ENCODE measurements around the gene UQCC5.

The UQCC5 gene

DNA sequence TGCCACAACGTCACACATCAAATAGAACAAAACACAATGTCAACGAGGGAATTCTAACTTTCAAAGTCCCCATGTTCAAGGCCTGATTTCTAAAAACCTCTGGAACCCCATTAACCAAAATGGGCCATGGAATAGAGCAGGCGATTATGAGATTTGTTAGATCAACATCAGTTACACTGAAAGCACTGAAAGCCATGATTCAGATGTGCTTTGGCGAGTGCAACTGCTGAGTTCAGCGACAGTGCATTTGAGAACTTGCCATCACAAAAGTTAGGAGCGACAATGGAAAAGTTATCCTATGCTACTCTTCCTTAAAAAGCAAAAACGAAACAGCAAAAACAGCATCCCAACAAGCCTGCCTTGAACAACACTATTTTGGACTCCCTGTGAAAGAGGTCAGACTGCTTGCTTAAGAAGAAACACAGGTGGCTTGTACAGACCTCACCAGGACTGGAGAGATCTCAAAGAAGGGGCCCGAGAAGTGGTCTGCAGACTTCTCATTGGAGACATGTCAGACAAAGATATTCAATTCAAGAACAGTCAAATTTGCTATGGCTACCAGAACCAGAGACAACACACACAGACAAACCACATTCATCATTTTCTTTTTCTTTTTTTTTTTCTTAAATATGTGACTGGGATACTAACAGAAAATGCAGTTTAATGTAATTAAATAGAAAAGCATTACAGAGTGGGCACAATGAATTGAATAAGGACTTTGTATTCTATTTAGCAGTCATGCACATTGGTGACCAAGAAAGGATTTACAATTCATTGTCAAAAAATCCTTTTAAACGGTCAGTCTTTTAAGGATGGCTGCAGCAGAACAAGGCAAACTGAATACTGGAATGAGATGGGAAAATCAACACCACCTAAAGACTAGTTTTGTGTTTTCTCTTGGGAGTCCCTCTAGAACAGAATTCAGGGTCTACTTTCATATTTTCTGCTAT, 20.9 kb downstream of the UQCC5 start:
- Mint-ChIP-seq H3K27ac (no peak overlapping the region), H3K36me3 (peaks cover 35% of the 10 kb centered on the region), H3K27me3 (no peaks in the 10 kb centered on the region), H3K9me3 (no peaks in the 10 kb centered on the region), H3K4me1 (no peaks in the 10 kb centered on the region), H3K4me3 (no peak overlapping the region)
- no peak for ATAC-seq

DNA sequence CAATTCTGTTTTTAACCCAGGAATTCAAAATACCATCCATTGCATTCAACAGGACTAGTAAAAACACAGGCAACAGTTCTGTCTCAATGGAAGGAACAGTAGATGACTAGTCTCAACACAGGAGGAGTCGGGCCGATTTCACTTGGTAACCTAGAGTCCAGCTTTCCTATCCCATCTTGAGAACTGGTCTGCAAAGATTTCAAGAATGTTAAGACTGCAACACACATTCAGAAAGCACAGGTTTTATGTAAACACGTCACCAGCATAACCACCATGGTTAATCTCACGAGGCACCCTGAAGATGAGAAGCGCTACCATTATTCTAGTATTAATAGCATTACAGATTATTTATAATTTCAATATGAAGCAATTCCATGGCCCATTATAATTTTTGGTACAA, 22.0 kb downstream of the UQCC5 start:
- H3K27me3 Mint-ChIP-seq, result no peaks in the 10 kb centered on the region

DNA sequence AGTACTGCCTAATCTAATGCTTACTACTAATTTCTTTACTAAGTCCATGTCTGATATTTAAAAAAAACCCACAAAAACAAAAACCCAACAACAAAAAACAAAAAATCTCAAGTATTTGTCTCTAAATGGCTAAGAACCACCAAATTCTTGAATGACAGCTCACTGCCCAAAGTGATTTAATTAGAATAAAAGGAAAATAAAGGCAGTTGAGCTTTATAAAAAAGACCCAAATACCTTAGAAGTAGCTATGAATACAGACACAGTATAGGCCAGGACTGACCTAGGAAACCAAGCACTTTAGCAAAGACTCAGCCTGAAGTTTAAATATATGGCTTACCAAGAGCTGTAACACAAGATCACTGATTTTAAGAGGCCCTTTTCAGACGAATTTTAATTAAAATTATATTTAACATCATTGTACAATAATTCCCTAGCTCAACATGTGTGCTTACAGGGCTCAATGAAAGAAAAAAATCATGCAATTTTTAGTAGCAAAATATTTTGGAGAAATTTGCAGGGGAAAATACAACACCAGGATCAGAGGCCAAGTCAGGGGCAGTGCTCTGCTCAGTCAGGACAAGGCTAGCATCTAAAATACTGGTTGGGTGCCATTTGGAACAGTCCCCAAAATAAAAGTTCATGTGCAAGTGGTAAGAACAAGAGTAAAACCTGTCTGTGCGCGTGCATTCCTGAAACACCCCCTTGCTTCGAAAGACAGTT, 24.8 kb downstream of the UQCC5 start:
- no peak overlapping the region for H3K4me3 Mint-ChIP-seq
- no peaks in the 10 kb centered on the region for H3K27me3 Mint-ChIP-seq
- no peaks in the 10 kb centered on the region for H3K4me1 Mint-ChIP-seq
- no peak for ATAC-seq
- H3K27ac Mint-ChIP-seq, result no peak overlapping the region
- no peaks in the 10 kb centered on the region for H3K9me3 Mint-ChIP-seq
- peaks cover 43% of the 10 kb centered on the region for H3K36me3 Mint-ChIP-seq

More for the DNA sequence above, 22.0 kb downstream of the UQCC5 start:
- ATAC-seq, result no peak
- Mint-ChIP-seq H3K36me3 (peaks cover 46% of the 10 kb centered on the region), H3K9me3 (no peaks in the 10 kb centered on the region), H3K4me3 (no peak overlapping the region), H3K4me1 (no peaks in the 10 kb centered on the region), H3K27ac (no peak overlapping the region)

GRCh38 chr3:52563984-52564383, 27.6 kb downstream of the UQCC5 start:
- H3K4me3 Mint-ChIP-seq, result no peak overlapping the region
- H3K4me1 Mint-ChIP-seq, result no peaks in the 10 kb centered on the region
- H3K36me3 Mint-ChIP-seq, result peaks cover 55% of the 10 kb centered on the region
- H3K9me3 Mint-ChIP-seq, result no peaks in the 10 kb centered on the region
- H3K27me3 Mint-ChIP-seq, result no peaks in the 10 kb centered on the region
- no peak for ATAC-seq
- H3K27ac Mint-ChIP-seq, result no peak overlapping the region

- H3K27me3 Mint-ChIP-seq, result no peaks in the 10 kb centered on the region
- H3K27ac Mint-ChIP-seq, result no peak overlapping the region
- no peak for ATAC-seq
- no peak overlapping the region for H3K4me3 Mint-ChIP-seq
- no peaks in the 10 kb centered on the region for H3K9me3 Mint-ChIP-seq
- H3K4me1 Mint-ChIP-seq, result no peaks in the 10 kb centered on the region
- peaks cover 45% of the 10 kb centered on the region for H3K36me3 Mint-ChIP-seq
Measured at GRCh38 chr3:52568069-52568468, 31.7 kb downstream of the UQCC5 start.

GRCh38 chr3:52570076-52570475, 33.7 kb downstream of the UQCC5 start:
- Mint-ChIP-seq H3K4me3 (no peak overlapping the region), H3K36me3 (peaks cover 54% of the 10 kb centered on the region), H3K27me3 (no peaks in the 10 kb centered on the region), H3K9me3 (no peaks in the 10 kb centered on the region), H3K4me1 (no peaks in the 10 kb centered on the region), H3K27ac (no peak overlapping the region)
- ATAC-seq, result no peak

DNA sequence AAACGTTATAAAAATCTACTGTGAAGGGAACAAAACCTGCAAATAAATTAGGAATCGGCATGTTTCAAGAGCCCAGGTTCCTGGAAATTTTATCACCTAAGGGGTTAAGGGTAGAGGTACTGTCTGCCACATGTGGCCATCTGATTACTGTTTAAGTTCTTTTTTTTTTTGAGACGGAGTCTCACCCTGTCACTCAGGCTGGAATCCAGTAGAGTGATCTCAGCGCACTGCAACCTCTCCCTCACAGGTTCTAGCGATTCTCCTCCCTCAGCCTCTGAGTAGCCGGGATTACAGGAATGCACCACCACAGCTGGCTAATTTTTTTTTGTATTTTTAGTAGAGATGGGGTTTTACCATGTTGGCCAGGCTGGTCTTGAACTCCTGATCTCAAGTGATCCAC, 35.8 kb downstream of the UQCC5 start:
- peaks cover 54% of the 10 kb centered on the region for H3K36me3 Mint-ChIP-seq
- H3K4me3 Mint-ChIP-seq, result no peak overlapping the region
- no peaks in the 10 kb centered on the region for H3K9me3 Mint-ChIP-seq
- H3K27ac Mint-ChIP-seq, result no peak overlapping the region
- H3K4me1 Mint-ChIP-seq, result no peaks in the 10 kb centered on the region
- ATAC-seq, result no peak
- no peaks in the 10 kb centered on the region for H3K27me3 Mint-ChIP-seq

GRCh38 chr3:52574056-52574965, 37.9 kb downstream of the UQCC5 start:
- H3K27me3 Mint-ChIP-seq, result no peaks in the 10 kb centered on the region
- no peak overlapping the region for H3K4me3 Mint-ChIP-seq
- H3K36me3 Mint-ChIP-seq, result peaks cover 61% of the 10 kb centered on the region
- no peaks in the 10 kb centered on the region for H3K9me3 Mint-ChIP-seq
- H3K4me1 Mint-ChIP-seq, result no peaks in the 10 kb centered on the region
- ATAC-seq, result no peak
- H3K27ac Mint-ChIP-seq, result no peak overlapping the region

Data from stimulated activated memory B cell treated with anti-CD40 and anti-IgM and Interleukin-4, amounts not matched to agents 10 μg/mL and 1 μg/mL and 100 μg/mL, for 72 hours (primary cell).